Stimulated activated CD4-positive, alpha-beta T cell treated with anti-CD3 and anti-CD28 coated beads, TNF-alpha, amount 100 ng/mL, for 1 hour (primary cell): ENCODE data around the gene TRAF7.
A peak's percentile ranks its signal among the peaks of the same experiment; 100 is the strongest.
"Not testable (repeated sequence)": the region's sequence is repeated elsewhere in the genome, so short reads cannot be mapped to it uniquely, and the experiment has no call there.

Experiments used
- DNase-seq, 3 donors: peaks; one replicate each; pipeline ENCODE4 v3.0.0-alpha.2; 2020; ENCODE audit warnings: low read depth in 3 of 3, low spot score in 1 of 3

Gene TRAF7

GRCh38 chr16:2121853-2122252, 33.7 kb upstream of the TRAF7 start:
- DNase-seq: no peak

DNA sequence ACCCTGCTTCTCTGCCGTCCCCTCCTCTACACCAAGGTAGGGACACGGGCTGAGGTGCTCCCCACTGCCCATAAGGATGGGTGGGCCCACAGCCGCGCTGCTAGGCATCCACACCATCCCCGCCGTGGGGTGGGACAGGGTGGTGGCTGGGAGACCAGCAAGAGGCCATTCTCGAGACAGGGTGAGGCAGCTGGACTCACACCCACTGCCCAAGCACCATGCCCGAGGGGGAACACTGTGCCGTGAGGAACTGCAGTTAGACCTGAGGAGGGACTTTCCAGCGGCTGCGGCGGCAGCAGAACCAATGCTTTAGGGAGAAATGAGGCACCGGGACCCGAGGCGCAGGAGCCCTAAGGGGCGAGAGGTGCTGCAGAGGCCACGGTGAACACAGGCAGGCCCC, 33.2 kb upstream of the TRAF7 start:
- no peak for DNase-seq

- not testable (repeated sequence) for DNase-seq
These were observed 32.5 kb upstream of the TRAF7 start for GRCh38 chr16:2122934-2123683.

DNA sequence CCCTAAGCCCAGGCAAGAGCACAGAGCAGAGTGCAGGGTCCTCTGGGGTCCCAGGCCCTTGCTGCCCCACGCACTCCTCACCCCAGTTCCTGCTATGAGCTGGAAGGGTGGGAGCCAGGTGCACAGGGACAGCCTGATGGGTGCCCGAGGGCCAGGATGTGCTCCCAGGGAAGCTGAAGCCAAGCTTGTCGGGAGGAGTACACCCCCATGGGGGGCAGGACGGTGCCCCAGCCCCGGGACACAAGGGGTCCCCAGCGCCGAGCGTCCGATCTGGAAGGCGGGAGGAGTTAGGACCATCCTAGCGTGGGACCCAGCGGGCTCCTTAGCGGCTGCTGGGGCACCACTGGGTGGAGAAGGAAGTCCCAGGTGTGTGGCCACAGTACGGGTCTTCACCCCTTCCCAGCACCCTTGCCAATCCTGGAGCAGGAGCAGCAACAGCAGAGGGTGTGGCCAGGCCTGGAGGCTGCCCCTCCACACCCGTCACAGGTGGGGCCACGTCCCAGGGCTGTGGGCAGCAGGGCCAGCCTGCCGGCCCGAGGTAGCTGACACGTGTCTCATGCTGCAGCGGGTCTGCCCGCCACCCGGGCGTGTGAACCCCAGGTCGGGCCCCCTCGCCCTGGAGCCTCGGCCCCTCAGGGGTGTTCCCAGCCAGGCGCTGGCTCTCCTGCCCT, 31.7 kb upstream of the TRAF7 start:
- not testable (repeated sequence) for DNase-seq

DNA sequence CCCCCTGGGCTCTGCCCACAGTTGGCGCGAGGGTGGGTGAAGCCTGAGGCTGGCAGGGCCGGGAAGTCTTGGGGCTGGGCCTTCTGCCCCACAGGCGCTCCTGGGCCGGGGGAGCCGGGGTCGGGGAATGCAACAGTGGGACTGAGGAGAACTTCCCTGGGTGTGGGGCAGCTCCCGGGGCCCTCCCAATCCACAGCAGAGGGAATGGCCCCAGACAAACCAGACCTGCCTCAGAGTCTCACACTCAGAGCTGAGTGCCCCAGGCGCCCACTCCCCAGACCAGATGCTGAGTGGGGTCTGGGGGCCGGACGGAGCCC, 31.2 kb upstream of the TRAF7 start:
- not testable (repeated sequence) for DNase-seq

GRCh38 chr16:2124694-2125444, 30.7 kb upstream of the TRAF7 start:
- not testable (repeated sequence) for DNase-seq

- not testable (repeated sequence) for DNase-seq
These were observed 30.0 kb upstream of the TRAF7 start for GRCh38 chr16:2125609-2126008.

- not testable (repeated sequence) for DNase-seq
These were observed 29.3 kb upstream of the TRAF7 start for GRCh38 chr16:2126161-2126743.

DNA sequence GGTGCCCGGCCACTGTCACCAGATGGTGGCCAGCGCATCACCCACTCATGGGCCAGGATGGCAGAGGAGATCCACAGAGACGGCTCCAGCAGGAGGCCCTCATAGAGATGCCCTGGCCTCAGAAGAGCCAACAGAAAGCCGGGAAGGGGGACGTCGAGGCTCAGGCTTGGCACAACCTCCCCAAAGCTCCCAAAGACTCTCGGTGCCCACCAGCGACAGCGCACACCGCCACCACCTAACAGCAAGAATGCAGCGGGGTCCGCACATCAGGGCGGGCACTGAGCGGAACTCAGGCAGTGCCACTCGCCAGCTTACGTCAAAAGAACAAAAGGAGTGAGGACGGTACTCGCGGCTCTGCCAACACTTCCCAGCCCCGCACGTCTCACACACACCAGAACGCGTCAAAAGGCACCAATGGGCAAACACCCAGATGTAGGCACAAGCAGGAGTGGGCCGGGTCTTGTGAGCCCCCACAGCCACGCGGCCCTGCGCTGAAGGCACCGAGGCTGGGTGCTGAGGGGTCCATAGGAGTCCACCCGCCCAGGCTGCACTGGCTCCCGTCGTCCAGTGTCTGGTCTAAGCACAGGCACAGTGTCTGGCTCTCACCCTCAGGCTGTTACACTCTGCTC, 28.5 kb upstream of the TRAF7 start:
- DNase-seq: not testable (repeated sequence)

GRCh38 chr16:2127630-2128280, 27.8 kb upstream of the TRAF7 start:
- DNase-seq: not testable (repeated sequence)

- not testable (repeated sequence) for DNase-seq
These were observed 26.3 kb upstream of the TRAF7 start for GRCh38 chr16:2129251-2129650.

DNA sequence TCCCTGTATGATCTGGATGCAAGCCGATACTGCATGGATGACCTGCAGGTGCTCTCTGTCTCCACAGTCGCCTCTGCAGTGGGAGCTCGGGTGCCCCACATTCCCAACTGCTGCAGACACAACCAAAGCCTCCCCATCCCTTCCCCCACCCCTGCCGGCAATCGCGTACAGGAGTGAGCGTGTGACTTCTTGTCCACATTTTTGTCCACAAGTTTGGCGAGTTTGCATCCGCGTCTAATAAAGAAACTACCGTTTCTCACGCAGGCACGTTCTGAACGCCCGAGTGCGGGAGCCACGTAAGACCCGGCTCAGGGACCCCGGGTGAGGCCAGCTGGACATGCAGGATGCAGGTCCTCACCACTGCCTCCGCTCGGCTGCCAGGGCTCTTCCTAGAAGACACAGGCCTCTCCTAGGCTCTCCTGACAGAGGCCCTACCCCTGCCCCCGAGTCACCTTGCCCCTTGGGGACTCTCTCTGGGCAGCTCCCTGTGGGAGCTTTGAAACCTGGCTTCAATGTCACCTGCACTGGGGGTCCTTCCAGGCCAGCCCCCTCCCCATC, 25.6 kb upstream of the TRAF7 start:
- not testable (repeated sequence) for DNase-seq

- not testable (repeated sequence) for DNase-seq
These were observed 21.8 kb upstream of the TRAF7 start for GRCh38 chr16:2133797-2134196.

DNA sequence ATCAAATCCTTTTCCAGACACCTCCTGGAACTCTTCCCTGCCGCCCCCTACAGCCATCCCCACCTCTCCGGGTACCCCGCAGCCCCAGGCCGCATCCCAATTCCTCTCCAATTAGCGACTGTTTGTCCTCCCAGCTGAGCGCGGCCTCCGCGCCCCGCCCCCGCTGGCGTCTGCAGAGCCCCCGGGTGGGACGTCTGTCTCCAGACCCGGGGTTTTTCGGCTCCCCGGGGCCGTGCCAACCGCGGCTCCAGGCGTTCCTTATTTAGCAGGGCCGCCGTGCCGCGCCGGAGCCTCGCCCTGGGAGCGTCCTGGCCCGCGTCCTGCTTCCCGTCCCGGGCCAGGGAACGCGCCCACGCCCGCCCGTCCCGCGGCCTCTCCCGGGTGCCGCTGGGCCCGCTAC, 20.5 kb upstream of the TRAF7 start:
- DNase-seq: not testable (repeated sequence)

DNA sequence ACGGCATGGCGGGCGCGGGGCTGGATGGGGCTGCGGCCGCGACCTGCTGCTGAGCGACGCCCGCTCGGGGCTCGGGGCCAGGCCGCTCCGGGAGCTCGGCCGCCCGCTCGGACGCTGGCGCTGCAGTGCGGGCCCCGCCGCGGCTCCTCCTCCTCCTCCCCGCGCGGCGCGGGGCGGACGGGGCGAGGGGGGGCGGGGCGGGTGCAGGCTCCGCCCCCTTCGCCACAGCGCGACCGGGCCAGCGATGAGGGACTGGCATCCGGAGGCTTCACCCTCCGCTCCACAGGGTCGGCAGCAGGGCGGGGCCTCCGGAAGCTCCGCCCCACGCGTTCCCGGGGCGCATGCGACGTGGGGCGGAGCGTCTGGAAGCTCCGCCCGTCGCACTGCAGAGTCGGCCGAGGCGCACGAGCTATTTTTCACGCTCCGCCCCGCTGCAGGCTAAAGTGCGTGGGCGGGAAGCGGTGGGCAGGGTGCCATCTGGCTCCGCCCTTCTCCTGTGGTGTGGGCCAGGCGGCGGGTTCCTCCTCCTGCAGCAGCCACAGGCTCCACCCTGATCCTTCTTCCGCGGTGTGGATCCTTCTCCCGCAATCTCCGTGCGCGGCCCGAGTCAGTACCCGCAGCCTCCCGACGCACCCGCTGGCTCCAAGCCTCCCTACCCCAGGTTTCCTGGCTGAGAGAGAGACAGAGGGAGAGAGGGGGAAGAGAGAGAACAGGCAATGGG, 19.7 kb upstream of the TRAF7 start, which contains the start of gene PKD1:
Gene PKD1 (minus strand): TSS at position 129 of the 721 bp plus-strand sequence. CDS start 209 bp downstream, outside the sequence.
- peak; percentile 96 to 99 (median 98) for DNase-seq

DNA sequence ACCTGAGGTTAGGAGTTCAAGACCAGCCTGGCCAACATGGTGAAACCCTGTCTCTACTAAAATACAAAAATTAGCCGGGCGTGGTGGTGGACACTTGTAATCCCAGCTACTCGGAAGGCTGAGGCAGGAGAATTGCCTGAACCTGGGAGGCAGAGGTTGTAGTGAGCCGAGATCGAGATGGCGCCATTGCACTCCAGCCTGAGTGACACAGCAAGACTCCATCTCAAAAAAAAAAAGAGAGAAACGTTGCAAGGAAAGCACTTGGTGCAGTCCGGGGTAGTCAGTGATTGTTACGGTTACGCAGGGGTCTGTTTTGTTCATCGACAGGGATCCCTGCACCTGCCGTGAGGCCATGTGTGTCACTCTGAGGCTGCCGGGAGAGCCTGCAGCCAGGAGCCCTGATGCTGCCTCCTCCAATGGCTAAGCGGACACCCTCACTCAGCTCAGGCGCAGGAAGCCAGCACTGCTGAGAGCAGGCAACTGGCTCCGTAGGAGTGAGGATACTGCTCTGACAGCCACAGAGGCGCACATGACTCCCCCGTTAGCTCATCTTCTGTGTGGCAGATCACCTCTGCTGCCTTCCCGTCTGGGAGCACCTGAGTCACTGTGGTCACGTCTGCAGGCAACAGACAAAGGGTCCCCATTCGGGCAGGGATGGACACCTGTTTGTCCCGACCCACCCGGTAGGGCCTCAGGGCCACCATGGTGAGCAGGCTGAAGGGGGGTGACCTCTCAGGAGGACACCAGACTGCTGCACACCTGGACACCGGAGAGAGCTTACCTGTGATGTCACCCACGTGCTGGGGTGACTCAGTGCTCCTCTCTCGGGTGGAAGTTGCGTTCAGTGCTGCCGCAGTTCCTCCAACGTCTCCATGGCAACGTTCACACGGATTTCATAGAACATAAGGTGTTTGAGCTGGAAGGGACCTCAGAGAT, 12.4 kb upstream of the TRAF7 start:
- DNase-seq: no peak

GRCh38 chr16:2143878-2144485, 11.6 kb upstream of the TRAF7 start:
- DNase-seq: no peak

DNA sequence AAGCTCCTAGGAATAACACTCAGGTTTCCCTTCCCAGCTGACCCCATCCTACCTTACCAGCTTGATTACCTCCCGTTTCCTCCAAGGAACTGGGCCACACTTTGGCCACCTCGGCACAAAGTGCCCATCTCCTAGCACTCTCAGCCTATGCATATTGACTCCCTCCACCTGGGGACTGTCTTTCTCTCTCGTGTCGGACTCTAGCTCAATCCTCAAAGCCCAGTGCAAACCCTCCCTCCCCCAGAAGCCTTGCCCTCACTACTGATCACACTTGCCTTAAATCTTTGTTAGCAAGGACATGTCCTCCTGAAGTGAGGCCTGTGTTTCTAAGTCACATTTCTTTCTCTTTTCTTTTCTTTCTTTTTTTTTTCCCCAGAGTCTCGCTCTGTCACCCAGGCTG, 9.7 kb upstream of the TRAF7 start:
- DNase-seq: no peak
